ENCODE results near the gene HMGN2. TPM values are rescaled to one million over a fixed set of nuclear protein-coding genes. Genes with fewer than 3 reads are reported as not detected.

HMGN2 gene
- total and polyA plus RNA-seq, 2 of the 13 experiments (the other 11 are each of a cell fraction or from before 2014, with no cell fraction given): 63.4 to 343 TPM

DNA sequence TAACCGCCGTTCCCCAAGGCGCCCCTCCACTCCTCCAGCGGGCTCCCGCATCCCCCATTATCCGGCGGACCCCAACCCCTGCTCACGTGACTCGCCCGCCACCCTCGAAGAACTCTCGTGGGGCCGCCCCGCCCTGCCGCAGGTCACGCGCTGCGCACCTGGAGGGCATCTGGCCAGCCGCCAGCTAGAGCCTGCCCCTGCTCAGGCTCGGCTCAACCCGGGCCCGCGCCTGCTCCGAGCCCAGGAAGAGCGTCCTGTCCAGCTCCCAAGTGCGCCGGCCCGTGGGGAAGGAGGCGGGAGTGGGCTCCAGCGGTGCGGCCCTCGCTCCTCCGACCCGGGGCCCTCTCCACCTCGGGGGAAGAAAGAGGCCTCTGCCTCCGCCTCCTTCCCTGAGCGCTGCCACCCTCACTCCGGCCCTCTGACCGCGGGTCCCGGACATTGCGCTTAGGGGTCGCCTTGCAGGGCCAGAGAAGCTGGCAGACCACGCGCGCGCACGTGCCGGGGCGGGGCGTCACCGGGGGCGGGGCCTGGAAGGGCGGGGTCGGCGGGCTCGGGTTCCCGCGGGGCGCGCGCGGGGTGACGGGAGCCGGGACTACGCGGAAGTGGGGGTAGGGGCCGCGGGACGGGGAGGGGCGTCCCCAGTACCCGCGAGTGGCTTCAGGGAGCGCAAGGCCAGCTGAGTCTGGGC is 28.4 kb downstream of the HMGN2 start (continued):
- no peak for TF ChIP-seq NFKBIZ (CRISPR knock-in tag; IDR thresholded peaks at IDR 0.05)
- TF ChIP-seq, protein P1, sequence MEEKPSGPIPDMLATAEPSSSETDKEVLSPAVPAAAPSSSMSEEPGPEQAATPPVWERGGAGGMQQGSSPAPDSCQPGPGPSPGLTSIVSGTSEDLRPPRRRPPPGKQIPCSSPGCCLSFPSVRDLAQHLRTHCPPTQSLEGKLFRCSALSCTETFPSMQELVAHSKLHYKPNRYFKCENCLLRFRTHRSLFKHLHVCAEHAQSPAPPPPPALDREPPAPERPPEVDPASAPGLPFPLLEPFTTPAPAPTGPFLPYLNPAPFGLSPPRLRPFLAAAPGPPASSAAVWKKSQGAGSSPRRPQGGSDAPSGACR (CRISPR knock-in tag; IDR thresholded peaks at IDR 0.05): peak; percentile 98
- TF ChIP-seq SIX1 (CRISPR knock-in tag; IDR thresholded peaks at IDR 0.05; ENCODE audit: borderline replicate concordance): 0 out of 2 replicates have a peak, but pooled peaks have one; percentile 11
- peak; percentile 53 for TF ChIP-seq PHF21A (CRISPR knock-in tag; IDR thresholded peaks at IDR 0.05)
- TF ChIP-seq, protein P2, sequence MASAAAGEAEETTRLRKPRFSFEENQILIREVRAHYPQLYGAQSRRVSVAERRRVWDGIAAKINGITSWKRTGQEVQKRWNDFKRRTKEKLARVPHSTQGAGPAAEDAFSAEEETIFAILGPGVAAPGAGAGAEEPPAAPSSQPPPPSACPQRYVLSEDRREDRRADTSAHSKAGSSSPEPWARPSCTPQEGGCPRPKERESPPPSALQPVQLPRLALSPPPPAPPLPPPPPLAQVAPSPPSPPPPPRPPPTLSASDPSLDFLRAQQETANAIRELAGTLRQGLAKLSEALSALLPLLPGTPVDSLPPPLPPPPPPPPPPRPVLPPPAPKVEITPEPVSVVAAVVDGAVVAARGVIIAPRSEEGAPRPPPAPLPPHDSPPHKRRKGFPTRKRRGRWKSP (CRISPR knock-in tag; IDR thresholded peaks at IDR 0.05): peak; percentile 80
- peak; percentile 90 for TF ChIP-seq ZNF709 (CRISPR knock-in tag; IDR thresholded peaks at IDR 0.05)
- TF ChIP-seq, protein P3, sequence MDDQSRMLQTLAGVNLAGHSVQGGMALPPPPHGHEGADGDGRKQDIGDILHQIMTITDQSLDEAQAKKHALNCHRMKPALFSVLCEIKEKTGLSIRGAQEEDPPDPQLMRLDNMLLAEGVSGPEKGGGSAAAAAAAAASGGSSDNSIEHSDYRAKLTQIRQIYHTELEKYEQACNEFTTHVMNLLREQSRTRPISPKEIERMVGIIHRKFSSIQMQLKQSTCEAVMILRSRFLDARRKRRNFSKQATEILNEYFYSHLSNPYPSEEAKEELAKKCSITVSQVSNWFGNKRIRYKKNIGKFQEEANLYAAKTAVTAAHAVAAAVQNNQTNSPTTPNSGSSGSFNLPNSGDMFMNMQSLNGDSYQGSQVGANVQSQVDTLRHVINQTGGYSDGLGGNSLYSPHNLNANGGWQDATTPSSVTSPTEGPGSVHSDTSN (CRISPR knock-in tag; IDR thresholded peaks at IDR 0.05; ENCODE audit: borderline replicate concordance): no peak
- TF ChIP-seq ZFX (CRISPR knock-in tag; IDR thresholded peaks at IDR 0.05; ENCODE audit: low read depth): peak; percentile 87
- TF ChIP-seq HHEX (CRISPR knock-in tag; IDR thresholded peaks at IDR 0.05): no peak
- TF ChIP-seq HDAC2 (CRISPR knock-in tag; IDR thresholded peaks at IDR 0.05): peak; percentile 4; the same call in 1 of the 2 replicates
- TF ChIP-seq ZNF660 (CRISPR knock-in tag; IDR thresholded peaks at IDR 0.05; ENCODE audit: borderline replicate concordance, low read depth): no peak
- no peak for TF ChIP-seq MIER2 (CRISPR knock-in tag; IDR thresholded peaks at IDR 0.05)
- TF ChIP-seq, protein P4, sequence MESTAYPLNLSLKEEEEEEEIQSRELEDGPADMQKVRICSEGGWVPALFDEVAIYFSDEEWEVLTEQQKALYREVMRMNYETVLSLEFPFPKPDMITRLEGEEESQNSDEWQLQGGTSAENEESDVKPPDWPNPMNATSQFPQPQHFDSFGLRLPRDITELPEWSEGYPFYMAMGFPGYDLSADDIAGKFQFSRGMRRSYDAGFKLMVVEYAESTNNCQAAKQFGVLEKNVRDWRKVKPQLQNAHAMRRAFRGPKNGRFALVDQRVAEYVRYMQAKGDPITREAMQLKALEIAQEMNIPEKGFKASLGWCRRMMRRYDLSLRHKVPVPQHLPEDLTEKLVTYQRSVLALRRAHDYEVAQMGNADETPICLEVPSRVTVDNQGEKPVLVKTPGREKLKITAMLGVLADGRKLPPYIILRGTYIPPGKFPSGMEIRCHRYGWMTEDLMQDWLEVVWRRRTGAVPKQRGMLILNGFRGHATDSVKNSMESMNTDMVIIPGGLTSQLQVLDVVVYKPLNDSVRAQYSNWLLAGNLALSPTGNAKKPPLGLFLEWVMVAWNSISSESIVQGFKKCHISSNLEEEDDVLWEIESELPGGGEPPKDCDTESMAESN (CRISPR knock-in tag; conservative IDR thresholded peaks at IDR 0.05): peak; percentile 52; the same call in 1 of the 2 replicates
- TF ChIP-seq KDM5B (CRISPR knock-in tag; IDR thresholded peaks at IDR 0.05; ENCODE audit: borderline replicate concordance): peak; percentile 95
- TF ChIP-seq ZNF558 (CRISPR knock-in tag; IDR thresholded peaks at IDR 0.05; ENCODE audit: borderline replicate concordance): 0 out of 2 replicates have a peak, but pooled peaks have one; percentile 94
- TF ChIP-seq, protein P5, sequence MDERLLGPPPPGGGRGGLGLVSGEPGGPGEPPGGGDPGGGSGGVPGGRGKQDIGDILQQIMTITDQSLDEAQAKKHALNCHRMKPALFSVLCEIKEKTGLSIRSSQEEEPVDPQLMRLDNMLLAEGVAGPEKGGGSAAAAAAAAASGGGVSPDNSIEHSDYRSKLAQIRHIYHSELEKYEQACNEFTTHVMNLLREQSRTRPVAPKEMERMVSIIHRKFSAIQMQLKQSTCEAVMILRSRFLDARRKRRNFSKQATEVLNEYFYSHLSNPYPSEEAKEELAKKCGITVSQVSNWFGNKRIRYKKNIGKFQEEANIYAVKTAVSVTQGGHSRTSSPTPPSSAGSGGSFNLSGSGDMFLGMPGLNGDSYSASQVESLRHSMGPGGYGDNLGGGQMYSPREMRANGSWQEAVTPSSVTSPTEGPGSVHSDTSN (CRISPR knock-in tag; IDR thresholded peaks at IDR 0.05): no peak
- TF ChIP-seq NR2F6 (IDR thresholded peaks at IDR 0.05): no peak
- peak; percentile 26; the same call in 1 of the 2 replicates for TF ChIP-seq NR2F6 (CRISPR knock-in tag; IDR thresholded peaks at IDR 0.05)
- 0 out of 2 replicates have a peak, but pooled peaks have one; percentile 26 for TF ChIP-seq ZSCAN22 (CRISPR knock-in tag; IDR thresholded peaks at IDR 0.05)
- TF ChIP-seq BRCA1 (CRISPR knock-in tag; IDR thresholded peaks at IDR 0.05): 0 out of 2 replicates have a peak, but pooled peaks have one; percentile 36
- peak; percentile 78; the same call in 1 of the 2 replicates for TF ChIP-seq ZC3H13 (CRISPR knock-in tag; IDR thresholded peaks at IDR 0.05)
- TF ChIP-seq, protein P6, sequence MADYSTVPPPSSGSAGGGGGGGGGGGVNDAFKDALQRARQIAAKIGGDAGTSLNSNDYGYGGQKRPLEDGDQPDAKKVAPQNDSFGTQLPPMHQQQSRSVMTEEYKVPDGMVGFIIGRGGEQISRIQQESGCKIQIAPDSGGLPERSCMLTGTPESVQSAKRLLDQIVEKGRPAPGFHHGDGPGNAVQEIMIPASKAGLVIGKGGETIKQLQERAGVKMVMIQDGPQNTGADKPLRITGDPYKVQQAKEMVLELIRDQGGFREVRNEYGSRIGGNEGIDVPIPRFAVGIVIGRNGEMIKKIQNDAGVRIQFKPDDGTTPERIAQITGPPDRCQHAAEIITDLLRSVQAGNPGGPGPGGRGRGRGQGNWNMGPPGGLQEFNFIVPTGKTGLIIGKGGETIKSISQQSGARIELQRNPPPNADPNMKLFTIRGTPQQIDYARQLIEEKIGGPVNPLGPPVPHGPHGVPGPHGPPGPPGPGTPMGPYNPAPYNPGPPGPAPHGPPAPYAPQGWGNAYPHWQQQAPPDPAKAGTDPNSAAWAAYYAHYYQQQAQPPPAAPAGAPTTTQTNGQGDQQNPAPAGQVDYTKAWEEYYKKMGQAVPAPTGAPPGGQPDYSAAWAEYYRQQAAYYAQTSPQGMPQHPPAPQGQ (CRISPR knock-in tag; IDR thresholded peaks at IDR 0.05; ENCODE audit: borderline replicate concordance): no peak

Data from HepG2 (cell line).